GM23338 (cell line): Measurements from ENCODE around the gene OGG1.

ENCODE experiments used
- CTCF ChIP-seq, 2 experiments: fragments of 200-600 bp in 1 of 2; sonication (generic) in 1 of 2; conservative IDR thresholded peaks; 2 replicates each; pipeline versions ENCODE4 v1.5.1 to v1.6.1; 2016 to 2017; ENCODE audit warnings: antibody characterized with exemption in 2 of 2, low read depth in 2 of 2, mild to moderate bottlenecking in 2 of 2, moderate library complexity in 1 of 2
- EZH2 ChIP-seq: fragments of 200-600 bp; sonication (generic); IDR thresholded peaks from one replicate; pipeline ENCODE4 v1.8.0; 2017; ENCODE audit warnings: antibody characterized with exemption, mild to moderate bottlenecking, low read depth; ENCODE audit not compliant: unreplicated experiment
- EZH2phosphoT487 ChIP-seq: fragments of 200-600 bp; sonication (generic); IDR thresholded peaks from one replicate; pipeline ENCODE4 v1.8.1; 2018; ENCODE audit warnings: antibody characterized with exemption; ENCODE audit not compliant: unreplicated experiment
- POLR2AphosphoS5 ChIP-seq: IDR thresholded peaks from 2 replicates; pipeline ENCODE4 v1.6.1; 2016; ENCODE audit warnings: antibody characterized with exemption, low read depth
- REST ChIP-seq: IDR thresholded peaks from one replicate; pipeline ENCODE4 v1.6.1; 2018; ENCODE audit warnings: antibody characterized with exemption; ENCODE audit not compliant: unreplicated experiment

GRCh38 chr3:9760779-9761505 is 11.2 kb downstream of the OGG1 start:
- no peak for TF ChIP-seq CTCF (conservative IDR thresholded peaks at IDR 0.05; ENCODE audit: low read depth in 2 of 2)
- TF ChIP-seq POLR2AphosphoS5: no peak
- no peak for TF ChIP-seq EZH2phosphoT487
- no peak for TF ChIP-seq EZH2
- TF ChIP-seq REST: no peak
